Mammary epithelial cell (primary cell): Measurements from ENCODE around the gene SCAPER.

ENCODE experiments used
- CTCF ChIP-seq, 2 donors: IDR thresholded peaks in 1 of 2; conservative IDR thresholded peaks in 1 of 2; 2 replicates each; pipeline ENCODE4 v1.5.1; 2011 to 2012; ENCODE audit warnings: inconsistent platforms in 2 of 2, low read length in 2 of 2, mild to moderate bottlenecking in 2 of 2, control low read depth in 1 of 2, low read depth in 1 of 2; ENCODE audit not compliant: insufficient read depth in 1 of 2; ENCODE audit errors: extremely low read depth in 1 of 2
- EZH2 ChIP-seq: IDR thresholded peaks from 2 replicates; pipeline ENCODE4 v1.6.1; 2012; ENCODE audit warnings: low read length, inconsistent platforms, borderline replicate concordance

DNA sequence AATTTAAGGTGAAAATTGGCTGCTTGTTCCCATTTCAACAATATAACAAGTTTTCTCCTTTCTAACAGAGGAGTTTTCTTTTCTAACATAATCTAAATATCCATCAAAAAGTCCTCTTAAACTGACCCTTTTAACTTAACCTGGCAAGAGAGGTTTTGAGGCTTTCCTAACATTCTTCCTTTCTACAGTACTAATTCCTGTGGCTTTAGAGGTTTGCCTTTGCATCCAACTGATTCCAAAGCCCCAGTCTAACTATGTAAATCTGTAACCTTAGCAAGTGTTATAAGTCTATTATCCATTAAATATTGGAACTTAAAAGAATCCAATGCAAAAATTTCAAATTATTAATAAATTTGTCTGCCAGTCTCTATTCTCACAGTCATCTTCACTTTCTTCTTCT lies 434.4 kb downstream of the SCAPER start:
- TF ChIP-seq CTCF (conservative IDR thresholded peaks at IDR 0.05 in 1 of 2, IDR thresholded peaks at IDR 0.05 in 1 of 2; ENCODE audit: extremely low read depth in 1 of 2, insufficient read depth in 1 of 2, low read depth in 1 of 2, low read length in 2 of 2): no peak
- no peak for TF ChIP-seq EZH2
